Left lung (tissue), 10 donors: ENCODE data around the gene TPD52L1. TPM values are rescaled to one million over a fixed set of nuclear protein-coding genes. Genes with fewer than 3 reads are reported as not detected.
A peak's percentile ranks its signal among the peaks of the same experiment; 100 is the strongest.

Experiments used
- ATAC-seq: fragments of 200-7000 bp; cut with Tn5 transposase; one replicate; pipeline ENCODE4 v1.9.1; 2020; ENCODE audit warnings: moderate library complexity
- DNase-seq, 4 donors: peaks; one replicate each; pipeline ENCODE4 v3.0.0-alpha.2; 2013 to 2020
- H3K27ac ChIP-seq, 2 donors: fragments of 200-600 bp; sonication (generic) in 1 of 2; one replicate each; pipeline versions ENCODE4 v1.5.0 to v1.8.0; 2020 to 2021
- H3K27me3 ChIP-seq, 2 donors: fragments of 200-600 bp; sonication (generic) in 1 of 2; one replicate each; pipeline versions ENCODE4 v1.5.0 to v1.8.0; 2020 to 2021
- H3K36me3 ChIP-seq, 2 donors: fragments of 200-600 bp; sonication (generic) in 1 of 2; one replicate each; pipeline versions ENCODE4 v1.5.0 to v1.8.0; 2020 to 2021
- H3K4me1 ChIP-seq, 2 donors: fragments of 200-600 bp; one replicate each; pipeline ENCODE4 v1.8.0; 2021
- H3K4me3 ChIP-seq, 2 donors: fragments of 200-600 bp; sonication (generic) in 1 of 2; one replicate each; pipeline versions ENCODE4 v1.5.0 to v1.8.0; 2020 to 2021; ENCODE audit warnings: mild to moderate bottlenecking in 1 of 2
- H3K9me3 ChIP-seq, 2 donors: fragments of 200-600 bp; sonication (generic) in 1 of 2; one replicate each; pipeline versions ENCODE4 v1.5.0 to v1.8.0; 2020 to 2021
- CTCF ChIP-seq, 2 donors: fragments of 200-600 bp; sonication (generic) in 1 of 2; IDR thresholded peaks; one replicate each; pipeline versions ENCODE4 v1.5.0 to v1.8.0; 2021; ENCODE audit warnings: antibody characterized with exemption in 2 of 2
- intact Hi-C, 2 donors: fragments of 100-400 bp; cut with DNase I; formaldehyde crosslinking; loops; one replicate each; pipeline versions ENCODE4 v1.11.2 to v1.14.2; 2022
- polyA plus RNA-seq, 6 donors: library from polyadenylated mRNA; unstranded; fragments of 120-200 nt; gene quantifications; one replicate each; pipeline ENCODE4 v1.2.1, GENCODE V29; 2013; ENCODE audit not compliant: insufficient read length in 6 of 6
- total RNA-seq, 2 donors: library from RNA; stranded (reverse); fragmentation: NEBNext Ultra II Directional; extraction: Animal tissue kit (Norgen Biotek cat#: 25700); gene quantifications; one replicate each; pipeline ENCODE4 v1.2.1, GENCODE V29; 2021
- donor health status: DM: no; HTN: yes; CAD: no.
- donor health status: DM: no; HTN: no; CAD: no.

The TPD52L1 gene
- total and polyA plus RNA-seq, 8 donors = 17.4 to 125 (median 80.4) TPM

GRCh38 chr6:125267806-125268523 is 114.4 kb downstream of the TPD52L1 start:
- H3K27ac ChIP-seq = no peak overlapping the region
- H3K36me3 ChIP-seq = peaks cover 0 to 16% of the 10 kb centered on the region in 2 donors
- no peaks in the 10 kb centered on the region for H3K27me3 ChIP-seq
- TF ChIP-seq CTCF (IDR thresholded peaks at IDR 0.05) = no peak
- no peaks in the 10 kb centered on the region for H3K9me3 ChIP-seq
- ATAC-seq (no peak), DNase-seq (no peak)
- no peaks in the 10 kb centered on the region for H3K4me1 ChIP-seq
- H3K4me3 ChIP-seq = no peak overlapping the region
- intact Hi-C loops = no loop called here

GRCh38 chr6:125268765-125269164 is 115.2 kb downstream of the TPD52L1 start:
- Histone ChIP-seq H3K36me3 (peaks cover 0 to 24% of the 10 kb centered on the region in 2 donors), H3K27ac (no peak overlapping the region), H3K4me1 (no peaks in the 10 kb centered on the region), H3K4me3 (no peak overlapping the region), H3K27me3 (no peaks in the 10 kb centered on the region), H3K9me3 (no peaks in the 10 kb centered on the region)
- ATAC-seq (peak; percentile 11), DNase-seq (no peak)
- TF ChIP-seq CTCF (IDR thresholded peaks at IDR 0.05) = no peak
- intact Hi-C loops = no loop called here

- H3K36me3 ChIP-seq = peaks cover 0 to 29% of the 10 kb centered on the region in 2 donors
- no peaks in the 10 kb centered on the region for H3K9me3 ChIP-seq
- intact Hi-C loops = no loop called here
- DNase-seq (no peak), ATAC-seq (peak; percentile 74)
- TF ChIP-seq CTCF (IDR thresholded peaks at IDR 0.05) = no peak
- no peaks in the 10 kb centered on the region for H3K4me1 ChIP-seq
- H3K27ac ChIP-seq = no peak overlapping the region
- no peaks in the 10 kb centered on the region for H3K27me3 ChIP-seq
- no peak overlapping the region for H3K4me3 ChIP-seq
Measured at GRCh38 chr6:125269328-125269985, 115.9 kb downstream of the TPD52L1 start.

- intact Hi-C loops = no loop called here
- TF ChIP-seq CTCF (IDR thresholded peaks at IDR 0.05) = no peak
- Histone ChIP-seq H3K27ac (no peak overlapping the region), H3K27me3 (no peaks in the 10 kb centered on the region), H3K4me3 (no peak overlapping the region), H3K9me3 (no peaks in the 10 kb centered on the region), H3K36me3 (peaks cover 0 to 38% of the 10 kb centered on the region in 2 donors), H3K4me1 (no peaks in the 10 kb centered on the region)
- DNase-seq (no peak), ATAC-seq (no peak)
Measured at GRCh38 chr6:125270380-125270779, 116.8 kb downstream of the TPD52L1 start.

GRCh38 chr6:125271486-125272159 is 118.0 kb downstream of the TPD52L1 start:
- H3K4me1 ChIP-seq = no peaks in the 10 kb centered on the region
- no peaks in the 10 kb centered on the region for H3K27me3 ChIP-seq
- no peak overlapping the region for H3K27ac ChIP-seq
- H3K9me3 ChIP-seq = no peaks in the 10 kb centered on the region
- intact Hi-C loops = no loop called here
- H3K36me3 ChIP-seq = peaks cover 5 to 50% of the 10 kb centered on the region in 2 donors
- no peak for TF ChIP-seq CTCF (IDR thresholded peaks at IDR 0.05)
- no peak overlapping the region for H3K4me3 ChIP-seq
- ATAC-seq (no peak), DNase-seq (no peak)
